Mesendoderm (in vitro differentiated cells): ENCODE measurements around the gene TRPV3.

Source experiments
- DNase-seq: peaks from one replicate; pipeline ENCODE4 v3.0.0; 2013
- H2AK5ac ChIP-seq: 2 replicates; pipeline ENCODE4 v1.6.1; 2013; ENCODE audit warnings: low read length, inconsistent platforms
- H2BK120ac ChIP-seq: 2 replicates; pipeline ENCODE4 v1.6.1; 2013; ENCODE audit warnings: low read depth, mild to moderate bottlenecking, low read length, moderate library complexity, mixed read lengths
- H2BK15ac ChIP-seq: replicated peaks from 2 replicates; pipeline ENCODE4 v1.6.1; 2013; ENCODE audit warnings: low read depth, mild to moderate bottlenecking, moderate library complexity
- H2BK5ac ChIP-seq: 2 replicates; pipeline ENCODE4 v1.6.1; 2013; ENCODE audit warnings: low read length, inconsistent platforms
- H3K18ac ChIP-seq: 2 replicates; pipeline ENCODE4 v1.6.1; 2013; ENCODE audit warnings: mild to moderate bottlenecking, low read length, mixed read lengths
- H3K23ac ChIP-seq: one replicate; pipeline ENCODE4 v1.6.1; 2013; ENCODE audit warnings: low read length
- H3K27ac ChIP-seq: 2 replicates; pipeline ENCODE4 v1.5.1; 2013; ENCODE audit warnings: low read depth, mild to moderate bottlenecking, inconsistent platforms, low read length, moderate library complexity
- H3K27me3 ChIP-seq: 2 replicates; pipeline ENCODE4 v1.6.1; 2013; ENCODE audit warnings: low read length, control low read depth, mild to moderate bottlenecking, inconsistent platforms; ENCODE audit not compliant: insufficient read depth, poor library complexity
- H3K36me3 ChIP-seq: 2 replicates; pipeline ENCODE4 v1.6.1; 2013; ENCODE audit warnings: low read length, inconsistent platforms; ENCODE audit not compliant: control insufficient read depth, insufficient read depth
- H3K4ac ChIP-seq: one replicate; pipeline ENCODE4 v1.6.1; 2013; ENCODE audit warnings: low read depth, mild to moderate bottlenecking, low read length, moderate library complexity
- H3K4me1 ChIP-seq: 2 replicates; pipeline ENCODE4 v1.6.1; 2013; ENCODE audit warnings: low read depth, low read length, inconsistent platforms; ENCODE audit not compliant: control insufficient read depth
- H3K4me2 ChIP-seq: 2 replicates; pipeline ENCODE4 v1.6.1; 2013; ENCODE audit warnings: low read length
- H3K4me3 ChIP-seq: 2 replicates; pipeline ENCODE4 v1.5.1; 2013; ENCODE audit warnings: mild to moderate bottlenecking, low read length
- H3K56ac ChIP-seq: one replicate; pipeline ENCODE4 v1.6.1; 2013; ENCODE audit warnings: low read length
- H3K79me1 ChIP-seq: 2 replicates; pipeline ENCODE4 v1.6.1; 2013; ENCODE audit warnings: low read length, inconsistent platforms
- H3K79me2 ChIP-seq: 2 replicates; pipeline ENCODE4 v1.6.1; 2013; ENCODE audit warnings: mild to moderate bottlenecking, low read length; ENCODE audit not compliant: control insufficient read depth, insufficient read depth
- H3K9ac ChIP-seq: 2 replicates; pipeline ENCODE4 v1.6.1; 2013; ENCODE audit warnings: low read length, inconsistent platforms
- H4K5ac ChIP-seq: one replicate; pipeline ENCODE4 v1.6.1; 2013; ENCODE audit warnings: low read length
- H4K8ac ChIP-seq: one replicate; pipeline ENCODE4 v1.6.1; 2013; ENCODE audit warnings: low read depth, mild to moderate bottlenecking, control low read depth, low read length, moderate library complexity
- WGBS: extraction: QIAGEN DNeasy Blood & Tissue Kit; methylation state at CpG from one replicate; pipeline ENCODE4 v1.1.7; 2013; ENCODE audit warnings: low lambda C conversion rate, missing lambda C conversion rate; ENCODE audit not compliant: insufficient coverage; ENCODE audit errors: extremely low coverage; 5-methylcytosine and 5-hydroxymethylcytosine counted together

TRPV3 gene

GRCh38 chr17:3507071-3507470 is 50.5 kb downstream of the TRPV3 start:
- no peak overlapping the region for H3K56ac ChIP-seq
- H2BK120ac ChIP-seq, result no peak overlapping the region
- H2BK15ac ChIP-seq, result no peak overlapping the region
- no peak overlapping the region for H3K4me2 ChIP-seq
- H4K5ac ChIP-seq, result no peak overlapping the region
- H3K4ac ChIP-seq, result no peak overlapping the region
- H3K18ac ChIP-seq, result no peak overlapping the region
- no peak overlapping the region for H3K9ac ChIP-seq
- no CpG with 5 or more reads among the region's 1 CpG for WGBS
- H3K4me1 ChIP-seq, result no peaks in the 10 kb centered on the region
- no peaks in the 10 kb centered on the region for H3K27me3 ChIP-seq
- H2AK5ac ChIP-seq, result no peak overlapping the region
- no peak overlapping the region for H3K23ac ChIP-seq
- no peak overlapping the region for H3K4me3 ChIP-seq
- H3K79me1 ChIP-seq, result no peaks in the 10 kb centered on the region
- H4K8ac ChIP-seq, result no peak overlapping the region
- H3K79me2 ChIP-seq, result no peaks in the 10 kb centered on the region
- DNase-seq, result no peak
- no peaks in the 10 kb centered on the region for H3K36me3 ChIP-seq
- no peak overlapping the region for H3K27ac ChIP-seq
- H2BK5ac ChIP-seq, result no peak overlapping the region

DNA sequence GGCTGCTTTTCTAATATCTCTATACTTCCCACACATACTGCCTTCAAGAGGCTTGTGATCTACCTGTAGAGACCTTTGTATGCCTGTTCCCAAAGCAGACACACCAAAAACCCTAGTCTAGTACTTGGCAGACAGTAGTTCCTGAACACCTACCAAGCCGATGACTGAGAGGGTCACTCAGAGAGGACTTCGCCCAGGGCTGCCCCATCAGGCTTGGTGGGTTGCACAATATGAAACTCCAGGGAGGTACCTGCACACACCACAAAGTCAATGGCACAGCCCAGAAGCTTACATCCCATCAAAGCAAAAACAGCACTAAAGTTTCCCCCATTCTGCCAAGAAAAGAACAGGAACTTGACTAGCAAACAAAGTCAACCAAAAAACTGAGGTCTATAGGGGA is 51.6 kb downstream of the TRPV3 start:
- H2AK5ac ChIP-seq, result no peak overlapping the region
- H3K79me2 ChIP-seq, result no peaks in the 10 kb centered on the region
- H2BK15ac ChIP-seq, result no peak overlapping the region
- no peak overlapping the region for H4K8ac ChIP-seq
- H4K5ac ChIP-seq, result no peak overlapping the region
- H2BK5ac ChIP-seq, result no peak overlapping the region
- no peaks in the 10 kb centered on the region for H3K4me1 ChIP-seq
- H3K9ac ChIP-seq, result no peak overlapping the region
- H3K4ac ChIP-seq, result no peak overlapping the region
- H3K36me3 ChIP-seq, result no peaks in the 10 kb centered on the region
- no peaks in the 10 kb centered on the region for H3K79me1 ChIP-seq
- H3K56ac ChIP-seq, result no peak overlapping the region
- no peak for DNase-seq
- H3K18ac ChIP-seq, result no peak overlapping the region
- H3K27me3 ChIP-seq, result no peaks in the 10 kb centered on the region
- no peak overlapping the region for H3K27ac ChIP-seq
- no peak overlapping the region for H3K23ac ChIP-seq
- H2BK120ac ChIP-seq, result no peak overlapping the region
- no peak overlapping the region for H3K4me3 ChIP-seq
- no CpG with 5 or more reads among the region's 2 CpGs for WGBS
- H3K4me2 ChIP-seq, result no peak overlapping the region

GRCh38 chr17:3505008-3505407 is 52.6 kb downstream of the TRPV3 start:
- H3K56ac ChIP-seq, result no peak overlapping the region
- no peak overlapping the region for H2BK120ac ChIP-seq
- H4K5ac ChIP-seq, result no peak overlapping the region
- no peak overlapping the region for H4K8ac ChIP-seq
- H3K79me2 ChIP-seq, result no peaks in the 10 kb centered on the region
- H2AK5ac ChIP-seq, result no peak overlapping the region
- no peak overlapping the region for H3K4me2 ChIP-seq
- WGBS, result no CpG with 5 or more reads among the region's 7 CpGs
- no peak overlapping the region for H2BK5ac ChIP-seq
- no peak overlapping the region for H3K27ac ChIP-seq
- no peaks in the 10 kb centered on the region for H3K27me3 ChIP-seq
- H3K9ac ChIP-seq, result no peak overlapping the region
- no peak overlapping the region for H2BK15ac ChIP-seq
- no peak overlapping the region for H3K4ac ChIP-seq
- no peak overlapping the region for H3K23ac ChIP-seq
- no peaks in the 10 kb centered on the region for H3K4me1 ChIP-seq
- no peak overlapping the region for H3K18ac ChIP-seq
- DNase-seq, result no peak
- no peak overlapping the region for H3K4me3 ChIP-seq
- no peaks in the 10 kb centered on the region for H3K36me3 ChIP-seq
- no peaks in the 10 kb centered on the region for H3K79me1 ChIP-seq

GRCh38 chr17:3503285-3503684 is 54.3 kb downstream of the TRPV3 start:
- no peak overlapping the region for H2AK5ac ChIP-seq
- no peak overlapping the region for H4K5ac ChIP-seq
- no peak for DNase-seq
- no CpG with 5 or more reads among the region's 1 CpG for WGBS
- no peak overlapping the region for H3K23ac ChIP-seq
- H3K79me1 ChIP-seq, result no peaks in the 10 kb centered on the region
- H3K4ac ChIP-seq, result no peak overlapping the region
- H3K27ac ChIP-seq, result no peak overlapping the region
- no peak overlapping the region for H2BK120ac ChIP-seq
- H3K4me3 ChIP-seq, result no peak overlapping the region
- no peaks in the 10 kb centered on the region for H3K27me3 ChIP-seq
- no peak overlapping the region for H3K9ac ChIP-seq
- H2BK5ac ChIP-seq, result no peak overlapping the region
- H3K56ac ChIP-seq, result no peak overlapping the region
- no peak overlapping the region for H2BK15ac ChIP-seq
- no peak overlapping the region for H3K4me2 ChIP-seq
- no peak overlapping the region for H3K18ac ChIP-seq
- no peaks in the 10 kb centered on the region for H3K36me3 ChIP-seq
- H4K8ac ChIP-seq, result no peak overlapping the region
- no peaks in the 10 kb centered on the region for H3K79me2 ChIP-seq
- no peaks in the 10 kb centered on the region for H3K4me1 ChIP-seq

DNA sequence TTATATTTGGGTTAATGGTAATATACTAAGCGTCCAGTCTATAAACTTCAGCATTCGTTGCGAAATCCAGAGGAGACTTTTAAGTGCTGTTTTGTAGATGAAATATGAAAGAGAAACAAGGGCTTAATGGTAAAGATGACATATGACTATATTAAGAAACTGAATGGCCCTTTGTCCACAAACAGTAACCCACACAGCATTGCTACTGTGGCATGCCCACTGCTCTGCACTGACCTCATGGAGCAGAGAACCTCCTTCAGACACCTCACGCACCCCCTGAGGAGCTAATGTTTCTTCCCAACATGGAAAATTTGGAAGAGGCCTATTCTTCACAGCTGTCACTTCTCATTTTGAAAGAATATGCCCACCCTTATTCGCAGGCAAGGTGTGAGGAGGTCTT is 55.1 kb downstream of the TRPV3 start:
- Histone ChIP-seq H3K79me1 (no peaks in the 10 kb centered on the region), H2BK120ac (no peak overlapping the region), H3K4me3 (no peak overlapping the region), H3K36me3 (no peaks in the 10 kb centered on the region), H3K27ac (no peak overlapping the region), H3K79me2 (no peaks in the 10 kb centered on the region), H3K56ac (no peak overlapping the region), H4K8ac (no peak overlapping the region), H3K4me2 (no peak overlapping the region), H2BK15ac (no peak overlapping the region), H2AK5ac (no peak overlapping the region), H3K9ac (no peak overlapping the region), H4K5ac (no peak overlapping the region), H3K23ac (no peak overlapping the region), H3K18ac (no peak overlapping the region), H2BK5ac (no peak overlapping the region), H3K4ac (no peak overlapping the region), H3K27me3 (no peaks in the 10 kb centered on the region), H3K4me1 (no peaks in the 10 kb centered on the region)
- no peak for DNase-seq
- no CpG with 5 or more reads among the region's 5 CpGs for WGBS

- Histone ChIP-seq H2AK5ac (no peak overlapping the region), H3K36me3 (no peaks in the 10 kb centered on the region), H3K4me1 (no peaks in the 10 kb centered on the region), H4K8ac (no peak overlapping the region), H3K79me1 (no peaks in the 10 kb centered on the region), H3K4ac (no peak overlapping the region), H3K27ac (no peak overlapping the region), H3K79me2 (no peaks in the 10 kb centered on the region), H2BK15ac (no peak overlapping the region), H3K18ac (no peak overlapping the region), H2BK5ac (no peak overlapping the region), H3K23ac (no peak overlapping the region), H2BK120ac (no peak overlapping the region), H4K5ac (no peak overlapping the region), H3K4me3 (no peak overlapping the region), H3K9ac (no peak overlapping the region), H3K4me2 (no peak overlapping the region), H3K56ac (no peak overlapping the region), H3K27me3 (no peaks in the 10 kb centered on the region)
- DNase-seq, result no peak
- WGBS, result no CpG with 5 or more reads among the region's 5 CpGs
Measured at GRCh38 chr17:3501344-3501743, 56.3 kb downstream of the TRPV3 start.
